ENCODE data around the gene ACTR3. TPM values are rescaled to one million over a fixed set of nuclear protein-coding genes. Genes with fewer than 3 reads are reported as not detected.

The ACTR3 gene
- total RNA-seq, 1 donor from 2014 or later = 105 TPM

DNA sequence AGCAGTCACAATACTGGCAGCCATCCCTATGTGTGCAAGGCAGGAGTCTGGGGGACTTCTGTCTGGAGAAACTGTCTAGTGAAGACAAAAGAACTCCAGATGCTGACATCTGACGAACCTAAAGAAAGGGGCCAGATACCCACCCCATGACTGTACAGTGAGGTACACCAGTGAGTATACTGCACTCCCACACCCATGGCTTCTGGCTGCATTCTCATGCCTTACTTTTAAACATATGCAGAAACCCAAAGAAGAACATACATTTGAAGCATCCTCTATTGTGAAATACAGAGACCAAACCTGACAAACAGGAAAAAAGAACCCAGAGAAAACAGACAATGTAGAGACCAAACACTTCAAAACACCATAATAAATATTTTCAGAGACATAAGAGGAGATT lies 102.2 kb downstream of the ACTR3 start:
- intact Hi-C loops (cut with DNase I) = no loop called here
- TF ChIP-seq, protein P1, sequence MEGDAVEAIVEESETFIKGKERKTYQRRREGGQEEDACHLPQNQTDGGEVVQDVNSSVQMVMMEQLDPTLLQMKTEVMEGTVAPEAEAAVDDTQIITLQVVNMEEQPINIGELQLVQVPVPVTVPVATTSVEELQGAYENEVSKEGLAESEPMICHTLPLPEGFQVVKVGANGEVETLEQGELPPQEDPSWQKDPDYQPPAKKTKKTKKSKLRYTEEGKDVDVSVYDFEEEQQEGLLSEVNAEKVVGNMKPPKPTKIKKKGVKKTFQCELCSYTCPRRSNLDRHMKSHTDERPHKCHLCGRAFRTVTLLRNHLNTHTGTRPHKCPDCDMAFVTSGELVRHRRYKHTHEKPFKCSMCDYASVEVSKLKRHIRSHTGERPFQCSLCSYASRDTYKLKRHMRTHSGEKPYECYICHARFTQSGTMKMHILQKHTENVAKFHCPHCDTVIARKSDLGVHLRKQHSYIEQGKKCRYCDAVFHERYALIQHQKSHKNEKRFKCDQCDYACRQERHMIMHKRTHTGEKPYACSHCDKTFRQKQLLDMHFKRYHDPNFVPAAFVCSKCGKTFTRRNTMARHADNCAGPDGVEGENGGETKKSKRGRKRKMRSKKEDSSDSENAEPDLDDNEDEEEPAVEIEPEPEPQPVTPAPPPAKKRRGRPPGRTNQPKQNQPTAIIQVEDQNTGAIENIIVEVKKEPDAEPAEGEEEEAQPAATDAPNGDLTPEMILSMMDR (IDR thresholded peaks at IDR 0.05) = no peak
- TF ChIP-seq POLR2AphosphoS5 (IDR thresholded peaks at IDR 0.05; ENCODE audit: insufficient read depth in 1 of 2, low read depth in 1 of 2) = no peak
- no peaks in the 10 kb centered on the region for H3K36me3 ChIP-seq
- no peak overlapping the region for H3K4me3 ChIP-seq
- no peaks in the 10 kb centered on the region for H3K9me3 ChIP-seq
- H3K27ac ChIP-seq = no peak overlapping the region
- no peaks in the 10 kb centered on the region for H3K27me3 ChIP-seq
- DNase-seq (ENCODE audit: extremely low spot score in 2 of 2) = no peak
- H3K4me1 ChIP-seq = no peaks in the 10 kb centered on the region

DNA sequence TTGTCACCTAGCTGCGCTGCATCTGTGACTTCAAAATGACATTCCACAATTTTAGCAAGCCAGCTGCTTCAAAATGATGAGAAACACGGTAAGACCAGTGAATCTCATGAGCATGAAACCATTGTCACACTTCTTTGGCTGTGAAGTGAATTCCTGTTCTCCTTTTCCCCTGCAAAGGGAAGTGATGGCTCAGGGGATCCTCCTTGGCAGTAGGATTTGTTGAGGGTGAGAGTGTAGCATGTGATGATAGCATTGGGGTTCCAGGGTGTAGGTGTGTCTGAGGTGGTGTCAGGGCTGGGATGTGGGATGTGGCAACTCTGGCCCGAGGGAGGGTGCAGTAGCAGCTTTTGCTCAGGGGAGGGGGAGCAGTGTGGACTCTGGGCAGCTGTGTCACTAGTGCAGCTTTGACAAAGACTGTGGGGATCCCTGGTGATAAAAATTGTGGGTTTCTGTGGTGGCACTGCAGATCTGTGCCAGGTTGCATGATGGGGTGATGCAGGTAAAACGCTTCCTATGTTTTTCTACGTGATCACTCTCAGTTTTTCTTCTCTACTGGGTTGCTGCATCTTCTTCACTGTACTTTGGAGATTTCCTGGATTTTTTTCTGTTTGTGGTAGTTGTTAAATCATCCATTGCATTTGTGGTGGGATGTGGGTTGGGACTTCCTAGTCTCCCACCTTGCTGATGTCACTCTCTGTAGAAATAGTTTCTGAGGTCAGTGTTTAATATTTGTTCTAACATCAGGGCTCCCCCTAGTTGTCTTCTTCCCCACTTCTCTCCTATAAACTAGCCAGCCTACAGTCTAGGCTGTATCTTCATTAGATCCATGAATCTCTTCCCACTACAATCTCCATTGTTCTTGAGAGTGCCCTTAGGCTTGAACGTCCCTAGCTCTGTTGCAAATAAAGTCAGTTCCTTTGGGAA lies 107.0 kb downstream of the ACTR3 start:
- H3K4me1 ChIP-seq = no peaks in the 10 kb centered on the region
- H3K9me3 ChIP-seq = no peaks in the 10 kb centered on the region
- H3K4me3 ChIP-seq = no peak overlapping the region
- intact Hi-C loops (cut with DNase I) = no loop called here
- no peak overlapping the region for H3K27ac ChIP-seq
- H3K36me3 ChIP-seq = no peaks in the 10 kb centered on the region
- TF ChIP-seq POLR2AphosphoS5 (IDR thresholded peaks at IDR 0.05; ENCODE audit: insufficient read depth in 1 of 2, low read depth in 1 of 2) (no peak), POLR2A (IDR thresholded peaks at IDR 0.05) (no peak)
- TF ChIP-seq, protein P1 (IDR thresholded peaks at IDR 0.05) = no peak
- no peak for DNase-seq (ENCODE audit: extremely low spot score in 2 of 2)
- H3K27me3 ChIP-seq = no peaks in the 10 kb centered on the region

DNA sequence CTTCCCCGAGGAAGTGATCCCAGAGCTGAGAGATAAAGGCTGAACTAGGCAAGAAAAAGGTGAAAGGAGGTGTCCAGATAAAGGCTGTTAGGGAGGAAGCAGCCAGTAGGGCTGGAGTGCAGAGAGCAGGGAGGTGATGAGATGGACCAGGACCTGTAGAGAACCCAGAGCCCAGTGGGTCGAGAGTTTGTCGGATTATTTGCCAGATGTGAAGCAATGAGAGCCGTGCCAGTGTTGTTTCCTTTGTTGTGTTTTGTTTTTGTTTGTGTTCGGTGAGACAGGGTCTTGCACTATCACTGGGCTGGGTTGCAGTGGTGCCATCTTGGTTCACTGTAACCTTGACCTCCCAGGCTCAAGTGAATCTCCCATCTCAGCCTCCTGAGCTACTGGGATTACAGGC lies 111.3 kb downstream of the ACTR3 start:
- H3K36me3 ChIP-seq = no peaks in the 10 kb centered on the region
- TF ChIP-seq POLR2AphosphoS5 (IDR thresholded peaks at IDR 0.05; ENCODE audit: insufficient read depth in 1 of 2, low read depth in 1 of 2) = no peak
- no peak for TF ChIP-seq POLR2A (IDR thresholded peaks at IDR 0.05)
- TF ChIP-seq, protein P1 (IDR thresholded peaks at IDR 0.05) = no peak
- no peak for DNase-seq (ENCODE audit: extremely low spot score in 2 of 2)
- H3K4me3 ChIP-seq = no peak overlapping the region
- H3K27me3 ChIP-seq = no peaks in the 10 kb centered on the region
- H3K27ac ChIP-seq = no peak overlapping the region
- no peaks in the 10 kb centered on the region for H3K9me3 ChIP-seq
- intact Hi-C loops (cut with DNase I) = no loop called here
- H3K4me1 ChIP-seq = no peaks in the 10 kb centered on the region

DNA sequence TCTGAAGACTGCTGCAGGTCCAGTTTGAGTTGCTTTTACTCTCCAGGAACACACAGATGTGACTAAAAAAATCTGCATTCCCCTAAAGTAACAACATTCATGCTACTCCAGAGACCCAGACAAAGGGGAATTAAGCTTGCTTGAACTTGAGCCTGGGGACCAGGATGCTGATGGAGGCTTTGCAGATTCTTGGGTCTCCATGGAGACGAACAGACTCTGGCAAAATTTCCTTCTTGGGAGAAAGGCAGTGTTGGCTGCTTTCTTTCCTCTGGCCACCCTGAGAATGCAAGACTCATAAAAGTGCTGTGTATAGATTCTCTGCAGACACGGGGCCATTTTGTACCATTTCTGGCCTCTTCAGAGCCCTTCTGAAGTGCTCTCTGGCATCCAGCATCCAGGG lies 112.0 kb downstream of the ACTR3 start:
- DNase-seq (ENCODE audit: extremely low spot score in 2 of 2) = no peak
- Histone ChIP-seq H3K36me3 (no peaks in the 10 kb centered on the region), H3K27ac (no peak overlapping the region), H3K27me3 (no peaks in the 10 kb centered on the region), H3K9me3 (no peaks in the 10 kb centered on the region), H3K4me3 (no peak overlapping the region), H3K4me1 (no peaks in the 10 kb centered on the region)
- TF ChIP-seq POLR2AphosphoS5 (IDR thresholded peaks at IDR 0.05; ENCODE audit: insufficient read depth in 1 of 2, low read depth in 1 of 2) = no peak
- intact Hi-C loops (cut with DNase I) = no loop called here

DNA sequence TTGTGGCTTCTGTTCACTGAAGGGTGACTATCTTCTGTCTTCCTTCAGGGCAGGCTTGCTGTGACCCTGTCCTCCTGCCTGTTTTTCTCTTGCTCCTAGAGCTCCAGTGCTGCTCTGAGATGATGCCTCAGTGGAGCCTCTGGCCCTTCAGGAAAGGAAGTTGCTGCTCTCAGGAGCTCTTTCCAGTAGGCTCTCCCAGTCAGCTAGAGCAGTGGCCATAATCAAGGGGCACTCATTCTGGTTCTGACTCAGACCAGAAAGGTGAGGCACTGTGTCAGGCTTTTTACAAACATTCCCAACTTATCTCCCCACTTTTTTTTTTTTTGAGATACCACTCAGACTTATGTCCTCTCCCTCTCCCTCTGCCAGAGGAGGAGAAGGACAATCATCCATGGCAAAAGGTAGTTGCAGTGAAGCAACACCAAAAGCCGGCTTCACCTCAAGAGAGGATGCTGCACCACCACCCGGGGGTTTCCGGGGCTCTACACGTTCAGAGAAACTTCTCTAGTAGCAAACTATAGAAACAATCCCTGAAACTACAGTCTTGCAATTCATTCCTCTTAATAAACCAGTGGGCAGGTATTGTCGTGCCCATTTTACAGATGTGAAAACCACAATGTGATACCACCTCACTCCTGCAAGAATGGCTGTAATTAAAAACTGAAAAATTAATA lies 115.4 kb downstream of the ACTR3 start:
- Histone ChIP-seq H3K36me3 (no peaks in the 10 kb centered on the region), H3K4me1 (no peaks in the 10 kb centered on the region), H3K9me3 (no peaks in the 10 kb centered on the region), H3K27me3 (no peaks in the 10 kb centered on the region), H3K27ac (no peak overlapping the region), H3K4me3 (no peak overlapping the region)
- intact Hi-C loops (cut with DNase I) = no loop called here
- TF ChIP-seq POLR2AphosphoS5 (IDR thresholded peaks at IDR 0.05; ENCODE audit: insufficient read depth in 1 of 2, low read depth in 1 of 2) = no peak
- no peak for TF ChIP-seq POLR2A (IDR thresholded peaks at IDR 0.05)
- TF ChIP-seq, protein P1 (IDR thresholded peaks at IDR 0.05) = no peak
- DNase-seq (ENCODE audit: extremely low spot score in 2 of 2) = no peak

Measured in vagina (tissue), 2 donors.